ENCODE data around the gene TINAG.

GRCh38 chr6:54403096-54403495 is 94.9 kb downstream of the TINAG start:
- TF ChIP-seq, protein P1, sequence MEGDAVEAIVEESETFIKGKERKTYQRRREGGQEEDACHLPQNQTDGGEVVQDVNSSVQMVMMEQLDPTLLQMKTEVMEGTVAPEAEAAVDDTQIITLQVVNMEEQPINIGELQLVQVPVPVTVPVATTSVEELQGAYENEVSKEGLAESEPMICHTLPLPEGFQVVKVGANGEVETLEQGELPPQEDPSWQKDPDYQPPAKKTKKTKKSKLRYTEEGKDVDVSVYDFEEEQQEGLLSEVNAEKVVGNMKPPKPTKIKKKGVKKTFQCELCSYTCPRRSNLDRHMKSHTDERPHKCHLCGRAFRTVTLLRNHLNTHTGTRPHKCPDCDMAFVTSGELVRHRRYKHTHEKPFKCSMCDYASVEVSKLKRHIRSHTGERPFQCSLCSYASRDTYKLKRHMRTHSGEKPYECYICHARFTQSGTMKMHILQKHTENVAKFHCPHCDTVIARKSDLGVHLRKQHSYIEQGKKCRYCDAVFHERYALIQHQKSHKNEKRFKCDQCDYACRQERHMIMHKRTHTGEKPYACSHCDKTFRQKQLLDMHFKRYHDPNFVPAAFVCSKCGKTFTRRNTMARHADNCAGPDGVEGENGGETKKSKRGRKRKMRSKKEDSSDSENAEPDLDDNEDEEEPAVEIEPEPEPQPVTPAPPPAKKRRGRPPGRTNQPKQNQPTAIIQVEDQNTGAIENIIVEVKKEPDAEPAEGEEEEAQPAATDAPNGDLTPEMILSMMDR (IDR thresholded peaks at IDR 0.05) = no peak
- TF ChIP-seq EZH2phosphoT487 (IDR thresholded peaks at IDR 0.05) = no peak
